Mucosa of gallbladder (tissue), 1 donor: ENCODE measurements around the gene CNTNAP2. TPM values are rescaled to one million over a fixed set of nuclear protein-coding genes. Genes with fewer than 3 reads are reported as not detected.

ENCODE experiments used
- DNase-seq: peaks from one replicate; pipeline ENCODE4 v3.0.0-alpha.2; 2020; ENCODE audit warnings: low spot score
- total RNA-seq: library from RNA; stranded (reverse); gene quantifications from one replicate; pipeline ENCODE4 v1.2.1, GENCODE V29; 2021
- donor health status: DM: no; HTN: no; CAD: no.

Gene CNTNAP2
- total RNA-seq, 1 donor from 2014 or later = 1.6 TPM

DNA sequence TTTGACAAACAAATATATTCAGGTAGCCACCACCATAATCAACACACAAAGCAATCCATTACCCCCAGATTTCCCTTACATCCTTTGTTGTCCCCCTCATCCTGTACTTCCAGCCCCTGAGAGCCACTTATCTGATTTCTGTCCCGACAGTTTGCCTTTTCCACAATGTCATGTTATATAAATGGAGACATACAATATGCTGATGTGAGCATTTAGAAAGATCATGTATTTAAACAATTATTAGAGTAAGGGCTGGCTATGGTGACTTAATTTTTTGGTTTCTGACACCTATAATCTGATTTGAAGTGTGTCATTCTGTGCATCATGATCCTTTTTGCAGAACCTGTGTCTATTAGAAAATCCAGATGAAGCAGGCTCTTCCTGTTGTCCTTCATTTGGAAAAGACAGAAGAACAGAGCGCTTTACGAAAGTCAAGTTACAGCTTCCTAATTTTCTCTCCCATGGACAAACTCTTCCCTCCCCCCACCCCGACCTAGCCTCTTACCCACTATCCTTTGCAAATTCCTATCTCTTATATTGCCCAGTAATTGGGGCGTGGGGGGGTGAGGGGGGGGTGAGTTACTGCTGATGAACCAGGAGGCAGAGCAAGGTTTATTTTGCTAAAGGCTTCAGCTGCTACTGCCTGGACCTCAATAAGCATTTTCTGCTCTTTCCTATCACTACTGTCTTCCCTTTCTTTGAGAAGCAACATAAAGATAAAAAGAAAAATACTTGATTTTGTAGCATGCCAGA, 2221.6 kb downstream of the CNTNAP2 start:
- DNase-seq = no peak

DNA sequence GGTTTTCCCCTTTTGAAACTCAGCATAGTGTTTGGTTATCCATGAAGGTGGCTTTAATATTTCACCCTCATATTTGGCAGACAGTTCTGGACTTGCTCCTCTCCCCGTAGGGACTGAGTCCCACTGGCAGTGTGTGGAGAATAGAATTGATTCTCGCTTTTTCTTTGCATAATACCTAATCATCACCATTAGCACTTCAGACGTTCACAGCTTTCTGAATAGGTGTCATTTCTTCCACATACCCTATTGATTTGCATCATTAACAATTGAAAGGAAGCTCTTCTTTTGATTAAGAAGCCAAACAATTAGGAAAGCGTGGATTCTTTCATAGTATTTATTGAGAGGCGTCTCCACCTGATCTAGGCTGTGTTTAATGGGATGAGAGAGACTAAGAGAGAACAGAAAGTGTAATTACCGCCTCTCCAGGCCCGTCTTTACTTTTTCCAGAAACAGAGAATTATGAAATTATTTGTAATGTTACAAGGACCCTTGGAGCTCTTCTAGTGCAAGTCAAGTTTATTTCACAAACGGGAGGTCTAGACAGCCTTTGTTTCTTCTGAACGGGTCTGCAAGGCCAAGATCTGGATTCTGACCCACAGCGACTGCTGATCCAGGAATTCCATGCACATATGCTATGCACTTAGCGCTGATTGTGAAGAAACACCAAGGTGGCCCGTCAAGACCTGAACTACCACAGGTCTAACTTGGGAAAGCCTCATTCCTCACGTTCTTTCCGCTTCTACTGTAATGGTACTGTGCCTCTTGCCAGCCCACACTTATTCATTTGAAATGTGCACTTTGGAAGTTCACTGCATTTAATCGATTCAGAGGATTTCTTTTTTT, 2224.1 kb downstream of the CNTNAP2 start:
- DNase-seq = no peak

DNA sequence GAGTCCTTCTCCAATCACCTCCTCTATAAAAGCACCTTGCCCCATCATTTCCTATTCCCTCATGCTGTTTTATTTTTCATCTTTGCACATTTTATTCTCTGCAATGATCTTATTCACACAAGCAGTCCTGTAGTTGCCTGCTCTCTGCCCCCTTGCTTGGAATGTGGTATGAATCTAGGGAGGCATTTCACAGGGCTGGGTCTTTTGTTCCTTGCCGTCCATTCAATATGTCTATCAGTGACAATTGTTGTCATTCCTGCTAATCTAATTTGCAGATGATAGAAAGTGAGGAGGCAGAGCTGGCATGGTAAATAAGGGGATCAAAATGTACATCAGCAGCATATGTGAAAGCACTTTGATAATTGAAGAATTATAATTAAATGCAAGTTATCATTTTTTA, 2227.8 kb downstream of the CNTNAP2 start:
- no peak for DNase-seq

DNA sequence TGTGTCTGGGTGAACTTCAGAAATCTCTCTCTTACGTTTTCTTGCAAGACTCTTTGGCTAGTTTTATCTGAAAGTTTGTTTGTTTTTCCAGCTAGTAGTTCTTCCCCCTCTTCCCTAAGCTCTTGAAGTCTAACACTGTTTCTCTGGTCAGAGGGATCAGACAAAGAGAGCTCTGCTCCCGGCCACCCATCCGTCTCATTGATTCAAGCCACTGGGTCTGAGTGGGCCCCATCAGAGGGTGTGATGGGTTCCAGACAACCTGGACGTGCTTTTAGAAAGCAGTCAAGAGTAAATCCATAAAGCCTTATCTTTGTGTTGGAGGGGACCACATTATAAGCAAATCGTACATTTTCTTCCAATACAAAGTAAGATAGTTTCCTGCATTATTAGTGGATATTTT, 2231.4 kb downstream of the CNTNAP2 start:
- no peak for DNase-seq

DNA sequence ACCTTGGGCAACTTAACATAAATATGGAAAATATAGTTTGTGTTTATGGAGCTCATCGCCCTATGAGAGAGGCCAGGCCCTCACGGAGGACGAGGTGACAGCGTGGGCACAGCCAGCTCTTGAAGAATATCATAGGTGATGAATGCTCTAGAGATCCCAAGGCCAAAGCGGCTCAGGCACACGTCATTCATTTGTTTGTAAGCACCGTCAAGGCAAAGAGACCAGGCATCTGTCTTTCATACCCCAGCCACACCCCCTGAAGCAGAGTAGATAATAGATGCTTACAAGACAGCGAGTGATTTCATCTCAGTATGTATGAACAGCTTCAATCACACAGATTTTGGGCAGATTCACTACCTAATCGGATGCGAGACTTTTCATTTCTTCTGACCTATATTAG, 2231.9 kb downstream of the CNTNAP2 start:
- no peak for DNase-seq

DNA sequence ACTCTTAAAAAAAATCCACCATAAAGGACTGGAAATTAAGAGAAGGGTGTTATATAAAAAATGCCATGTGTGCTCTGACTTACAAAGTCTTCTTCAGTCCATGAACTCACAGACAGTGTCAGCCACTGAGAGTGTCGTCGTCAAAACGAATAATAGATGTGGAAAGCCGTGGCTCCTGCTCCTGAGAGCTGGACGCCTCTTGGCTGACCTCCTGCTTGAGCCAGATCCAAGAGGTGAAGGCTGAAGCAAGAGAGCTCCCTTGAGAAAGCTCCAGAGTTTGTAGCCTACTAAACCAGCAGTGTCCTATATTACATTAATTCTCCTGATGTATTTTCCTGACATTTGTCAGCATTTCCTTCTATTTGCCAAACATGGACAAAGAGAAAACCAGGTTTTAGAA, 2239.7 kb downstream of the CNTNAP2 start:
- DNase-seq = no peak

DNA sequence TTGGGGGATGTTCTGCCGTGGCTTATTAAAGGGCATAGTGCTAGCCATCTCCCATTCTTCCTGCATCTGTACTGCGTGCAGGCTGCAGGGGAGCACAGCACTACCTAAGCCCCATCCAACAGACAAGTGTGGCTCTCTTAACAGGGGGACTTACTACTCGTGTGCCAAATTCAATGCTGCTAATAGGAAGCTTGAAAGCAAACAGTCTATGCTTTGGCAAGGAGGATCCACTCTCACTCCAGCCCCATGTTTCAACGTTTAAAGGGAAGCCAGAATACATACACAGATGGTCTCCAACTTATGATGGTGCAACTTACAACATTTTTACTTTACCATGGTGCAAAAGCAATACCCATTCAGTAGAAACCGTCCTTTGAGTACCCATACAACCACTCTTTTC, 2245.9 kb downstream of the CNTNAP2 start:
- no peak for DNase-seq

DNA sequence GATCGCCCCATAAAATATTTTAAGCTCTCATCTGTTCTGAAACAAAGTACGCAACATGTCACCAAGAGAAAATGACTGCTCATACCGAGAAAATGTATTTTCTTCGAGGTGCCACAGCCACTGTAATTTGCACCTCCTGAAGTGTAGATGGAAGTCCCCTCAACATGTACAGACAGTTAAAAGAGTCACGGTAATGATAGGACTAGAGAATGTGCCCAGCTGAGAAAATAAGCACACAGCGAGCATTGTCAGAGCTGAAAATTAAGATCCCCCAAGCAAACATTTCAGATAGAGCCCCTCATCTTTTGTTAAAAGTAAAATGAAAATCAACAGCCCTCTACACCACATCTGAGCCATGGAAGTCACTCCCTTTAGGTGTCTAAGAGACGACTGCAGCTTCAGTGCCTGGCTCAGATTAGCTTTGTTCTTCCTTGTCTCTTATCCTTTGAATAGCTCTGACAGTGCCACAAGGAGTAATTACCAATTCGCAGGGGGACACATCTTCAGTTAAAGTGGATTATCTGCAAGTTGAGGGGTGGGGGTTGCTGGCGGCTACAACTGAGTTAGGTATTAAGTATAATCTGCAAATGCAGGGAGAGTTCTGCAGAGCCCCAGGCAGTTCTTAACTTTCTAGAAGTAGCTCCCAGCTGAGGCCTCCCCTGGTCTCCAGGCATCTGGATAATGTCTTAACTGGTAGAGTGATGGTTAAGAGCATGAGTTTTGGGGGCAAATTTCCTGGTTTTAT, 2251.3 kb downstream of the CNTNAP2 start:
- DNase-seq = no peak

DNA sequence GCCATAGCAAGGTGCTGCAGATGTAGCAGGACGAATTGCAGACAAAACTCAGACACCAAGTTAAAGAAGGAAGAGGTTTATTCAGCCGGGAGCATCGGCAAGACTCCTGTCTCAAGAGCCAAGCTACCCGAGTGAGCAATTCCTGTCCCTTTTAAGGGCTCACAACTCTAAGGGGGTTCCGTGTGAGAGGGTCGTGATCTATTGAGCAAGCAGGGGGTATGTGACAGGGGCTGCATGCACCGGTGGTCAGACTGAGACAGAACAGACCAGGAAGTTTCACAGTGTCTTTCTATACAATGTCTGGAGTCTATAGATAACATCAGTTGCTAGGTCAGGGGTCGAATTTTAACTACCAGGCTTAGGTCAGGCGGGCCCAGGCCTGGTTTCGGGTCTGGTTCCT, 2252.0 kb downstream of the CNTNAP2 start:
- DNase-seq = no peak

DNA sequence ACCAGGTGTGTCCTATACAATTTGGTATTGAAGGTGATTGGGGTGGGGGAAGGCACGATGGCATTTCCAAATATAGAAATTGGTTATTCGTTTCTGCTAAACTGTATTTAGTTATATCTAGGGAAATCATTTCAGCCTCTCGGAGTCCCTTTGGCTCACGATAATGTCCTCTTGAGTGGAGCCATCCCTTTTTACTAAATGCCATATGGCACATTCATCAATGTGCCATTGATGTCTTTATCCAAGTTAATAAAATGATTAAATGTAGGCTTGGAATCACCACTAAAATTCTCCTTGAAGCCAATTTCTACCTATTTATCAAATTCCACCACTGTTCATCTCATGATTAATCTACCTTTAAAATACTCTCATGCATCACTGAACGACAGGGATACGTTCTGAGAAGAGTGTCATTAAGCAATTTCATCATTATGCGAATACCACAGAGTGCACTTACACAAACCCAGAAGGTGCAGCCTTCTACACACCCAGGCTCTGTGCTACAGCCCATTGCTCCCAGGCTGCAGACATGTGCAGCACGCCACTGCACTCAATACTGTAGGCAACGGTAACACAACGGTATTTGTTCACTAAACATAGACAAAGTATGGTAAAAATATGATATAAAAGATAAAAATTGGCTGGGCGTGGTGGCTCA, 2254.8 kb downstream of the CNTNAP2 start:
- DNase-seq = no peak

DNA sequence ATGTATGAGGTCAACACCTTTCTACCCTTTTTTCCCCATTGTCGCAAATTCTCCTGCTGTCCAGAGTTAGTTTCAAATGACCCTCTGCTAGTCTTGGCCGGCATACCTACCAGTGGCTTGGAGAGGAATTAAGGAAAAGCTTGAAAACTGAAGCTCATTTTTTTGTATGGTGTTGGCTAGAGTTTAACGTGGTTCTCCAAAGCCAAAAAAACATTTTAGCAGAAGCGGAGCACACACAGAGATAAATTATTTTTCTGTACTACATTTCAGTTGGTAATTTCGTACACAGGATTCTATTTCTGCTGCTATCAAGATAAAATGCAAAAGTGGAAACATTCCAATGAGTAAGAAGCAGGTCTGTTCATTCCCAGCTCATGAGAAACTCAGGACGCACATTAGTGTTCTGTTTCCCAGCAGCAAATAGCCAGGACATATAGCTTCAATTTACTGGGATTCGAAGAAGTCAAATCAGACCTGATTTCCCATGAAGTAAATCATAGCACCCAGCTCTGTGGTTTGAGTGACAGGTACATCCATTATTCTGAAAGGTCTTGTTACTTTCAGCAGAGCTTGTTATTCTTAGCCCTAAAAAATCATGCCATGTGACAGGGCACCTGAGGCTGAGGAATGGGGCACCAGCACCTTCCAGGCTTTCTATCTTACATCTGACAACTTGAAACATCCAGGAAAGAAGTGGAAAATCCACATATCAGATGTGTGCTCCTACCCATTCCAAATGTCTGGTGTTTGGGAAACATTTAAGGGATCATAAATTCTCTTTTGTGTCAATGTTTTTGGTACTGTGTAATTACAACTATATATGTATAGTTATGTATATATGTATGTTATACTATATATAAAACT, 2258.0 kb downstream of the CNTNAP2 start:
- DNase-seq = no peak

DNA sequence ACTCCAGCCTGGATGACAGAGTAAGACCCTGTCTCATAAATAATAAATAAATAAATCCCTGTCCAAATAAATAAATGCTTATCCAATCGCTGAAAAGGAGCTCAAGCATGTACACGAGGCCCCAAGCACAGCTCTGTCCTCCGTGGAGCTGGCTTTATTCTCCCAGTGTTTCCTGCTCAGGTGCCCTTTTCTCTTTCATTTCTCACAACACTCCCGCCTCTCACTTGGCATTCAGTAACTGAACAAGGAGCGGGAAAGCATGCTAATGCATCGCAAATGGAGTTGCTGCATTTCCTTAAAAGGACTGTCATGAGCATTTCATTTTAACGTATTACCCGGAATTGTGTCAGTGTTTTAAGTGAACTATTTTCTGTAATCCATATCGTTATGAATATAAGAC, 2263.1 kb downstream of the CNTNAP2 start:
- DNase-seq = no peak

DNA sequence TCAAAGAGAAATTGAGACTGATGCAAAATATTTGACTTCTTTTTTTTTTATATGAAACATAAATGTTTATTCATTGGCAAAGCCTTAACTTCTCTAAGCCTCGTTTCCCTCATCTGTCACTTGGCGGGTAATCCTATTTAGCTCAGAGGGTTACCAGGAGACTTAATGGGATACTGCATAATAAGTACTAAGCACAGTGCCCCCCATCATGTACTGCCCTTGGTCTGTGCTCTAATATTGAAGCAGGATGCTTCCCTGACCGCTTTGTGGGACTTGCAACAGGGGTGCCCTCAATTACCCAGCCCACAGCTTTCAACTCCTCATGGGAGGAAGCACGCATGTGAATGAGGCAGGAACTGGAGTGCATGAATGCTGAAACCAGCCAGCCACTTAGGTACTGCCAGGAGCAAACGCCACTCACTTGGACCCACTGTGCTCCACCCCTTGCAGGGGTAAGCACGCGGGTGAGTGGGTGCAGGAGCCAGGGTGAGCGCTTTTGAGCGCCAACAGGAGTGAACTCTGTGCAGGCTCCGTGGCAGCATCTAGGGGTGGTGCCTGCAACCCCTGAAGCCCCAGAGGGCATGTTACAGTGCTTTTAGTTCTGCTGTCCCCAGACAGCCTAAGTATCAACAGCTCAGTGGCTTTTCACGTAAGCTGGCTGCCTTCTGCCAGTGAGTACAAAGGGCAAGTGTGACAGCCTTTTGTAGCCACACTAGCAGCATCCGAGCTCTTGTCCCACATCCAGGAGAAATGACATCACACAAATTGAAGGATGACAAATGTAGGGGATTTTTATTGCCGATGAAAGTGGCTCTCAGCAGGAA, 2264.2 kb downstream of the CNTNAP2 start:
- no peak for DNase-seq

DNA sequence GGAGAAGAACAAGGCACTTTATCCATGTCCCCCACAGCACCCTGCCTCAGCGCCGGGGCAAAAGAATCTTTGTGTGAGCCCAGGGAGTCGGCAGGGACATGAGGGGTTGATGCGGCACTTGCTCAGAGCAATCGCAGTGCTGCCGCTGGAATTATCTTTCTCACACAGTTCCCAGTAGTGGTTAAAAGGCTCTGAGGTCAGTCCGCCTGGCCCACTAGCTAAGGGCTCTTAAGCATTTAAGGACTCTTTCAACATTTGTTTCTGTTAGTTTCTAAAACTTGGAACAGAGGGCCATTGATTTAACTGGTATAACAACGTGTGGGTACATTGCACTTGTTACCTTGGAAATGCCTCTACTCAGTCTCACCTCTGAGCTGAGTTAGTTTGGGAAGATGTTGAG, 2266.0 kb downstream of the CNTNAP2 start:
- DNase-seq = no peak

DNA sequence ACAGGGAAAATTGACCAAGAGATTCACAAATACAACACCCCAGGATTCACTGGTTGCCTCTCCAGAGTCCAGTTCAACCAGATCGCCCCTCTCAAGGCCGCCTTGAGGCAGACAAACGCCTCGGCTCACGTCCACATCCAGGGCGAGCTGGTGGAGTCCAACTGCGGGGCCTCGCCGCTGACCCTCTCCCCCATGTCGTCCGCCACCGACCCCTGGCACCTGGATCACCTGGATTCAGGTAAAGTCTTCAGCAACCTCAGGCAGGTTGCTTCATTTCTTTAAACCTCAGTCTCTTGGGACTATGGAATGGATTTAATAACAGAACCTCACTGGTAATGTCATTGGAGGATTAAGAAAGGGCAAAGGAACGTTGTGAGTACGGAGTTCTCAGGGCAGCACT, 2267.1 kb downstream of the CNTNAP2 start:
- DNase-seq = no peak

DNA sequence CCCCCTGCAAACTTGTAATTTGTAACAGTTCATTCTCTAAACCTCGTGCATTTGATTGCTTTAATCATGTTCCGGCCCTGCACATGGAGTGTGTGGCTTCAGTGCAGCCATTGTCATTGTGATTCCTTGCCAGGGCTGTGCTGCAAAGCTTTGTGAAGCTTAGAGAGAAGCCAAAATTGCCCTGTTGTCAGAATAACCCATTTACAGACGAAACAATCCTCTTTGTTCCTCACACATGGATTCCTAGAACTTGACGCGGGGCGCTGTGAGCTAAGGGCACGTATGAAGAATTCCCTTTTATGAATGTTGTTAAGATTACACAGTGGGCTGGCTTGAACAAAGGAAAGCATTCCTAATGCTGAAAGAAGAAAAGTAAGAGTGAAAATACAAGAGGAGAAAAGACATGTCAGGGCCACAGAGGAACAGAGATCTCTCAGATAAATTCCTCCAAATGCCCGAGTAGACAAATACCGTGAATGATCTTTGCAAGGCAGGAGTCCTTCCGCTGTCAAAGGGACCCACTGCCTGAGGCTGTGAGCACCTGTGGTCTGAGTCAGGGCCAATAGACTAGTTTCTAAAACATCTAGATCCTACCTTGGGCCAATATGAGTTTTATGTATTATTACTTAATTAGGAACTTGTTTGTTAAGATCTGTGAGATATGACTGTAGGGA, 2268.5 kb downstream of the CNTNAP2 start:
- no peak for DNase-seq

DNA sequence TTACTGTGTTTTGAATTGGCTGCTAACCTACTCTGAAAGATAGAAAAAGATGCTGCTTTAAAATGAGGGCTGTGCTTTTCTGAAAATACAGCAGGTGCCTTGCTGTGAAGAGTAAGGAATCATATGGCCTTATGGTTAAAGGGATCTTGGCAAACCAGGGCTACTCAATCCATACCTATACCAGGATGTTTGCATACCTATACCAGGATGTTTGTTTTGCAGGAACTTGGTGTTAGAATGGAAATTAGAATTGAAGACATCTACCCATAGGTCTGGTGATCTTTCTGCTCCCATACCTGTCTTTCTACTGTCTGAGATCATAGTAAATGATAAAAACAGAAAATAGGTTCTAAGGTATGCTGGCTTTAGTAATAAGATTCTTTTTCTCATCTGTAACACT, 2273.8 kb downstream of the CNTNAP2 start:
- no peak for DNase-seq

DNA sequence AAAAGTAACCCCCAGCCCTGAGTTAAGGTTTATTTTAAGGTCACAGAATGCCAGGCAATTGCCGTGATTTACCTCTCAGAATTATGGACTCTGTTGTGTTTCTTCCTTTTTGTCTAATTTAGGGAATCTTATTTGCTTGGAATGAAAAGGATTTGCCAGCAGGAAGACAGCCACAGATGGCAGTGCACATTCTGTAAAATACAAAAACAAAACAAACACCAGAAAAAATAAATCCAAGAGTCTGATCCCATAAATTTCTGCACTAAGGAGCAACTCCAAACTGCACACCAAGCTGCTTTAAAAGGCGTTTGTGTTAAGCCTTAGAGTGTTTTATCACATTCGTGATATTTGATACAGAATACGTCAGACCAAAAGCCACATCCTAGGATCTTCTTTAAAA, 2275.0 kb downstream of the CNTNAP2 start:
- no peak for DNase-seq

DNA sequence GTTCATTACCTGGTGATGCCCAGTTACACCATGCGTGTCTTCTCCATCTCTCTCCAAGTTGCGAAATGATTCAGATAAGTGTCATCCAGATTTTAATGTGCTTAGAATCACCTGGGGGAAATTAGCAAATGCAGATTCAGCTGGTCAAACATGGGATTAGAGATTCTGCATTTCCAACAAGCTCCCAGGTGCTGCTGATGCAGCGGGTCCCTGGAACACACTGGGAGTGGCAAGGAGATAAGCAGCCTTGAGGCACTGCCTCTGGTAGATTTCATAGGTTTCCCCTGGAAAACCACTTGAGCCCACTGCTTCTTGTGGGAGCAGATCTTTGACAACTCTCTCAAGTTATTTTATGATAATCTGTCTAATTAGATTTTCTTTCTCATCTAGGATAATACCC, 2278.0 kb downstream of the CNTNAP2 start:
- no peak for DNase-seq
